ENCODE measurements around the gene ACSM3.
"Not testable (repeated sequence)": the region's sequence is repeated elsewhere in the genome, so short reads cannot be mapped to it uniquely, and the experiment has no call there.

The ACSM3 gene

GRCh38 chr16:20763461-20764232 lies at the start of gene ACSM3:
Gene ACSM3, plus strand, starts transcription at chr16:20764014. Its CDS starts 6,021 bp downstream, at chr16:20770035.
- DNase-seq (ENCODE audit: low read depth in 2 of 2) = peak; percentile 37 to 58

GRCh38 chr16:20717718-20718117 lies 46.1 kb upstream of the ACSM3 start:
- not testable (repeated sequence) for DNase-seq (ENCODE audit: low read depth in 2 of 2)

- no peak for DNase-seq (ENCODE audit: low read depth in 2 of 2)
These were observed 43.6 kb upstream of the ACSM3 start for GRCh38 chr16:20720251-20720650.

GRCh38 chr16:20726661-20727060 lies 37.2 kb upstream of the ACSM3 start:
- DNase-seq (ENCODE audit: low read depth in 2 of 2) = no peak

- no peak for DNase-seq (ENCODE audit: low read depth in 2 of 2)
These were observed 36.6 kb upstream of the ACSM3 start for GRCh38 chr16:20727181-20727580.

GRCh38 chr16:20729141-20729540 lies 34.7 kb upstream of the ACSM3 start:
- DNase-seq (ENCODE audit: low read depth in 2 of 2) = no peak

- no peak for DNase-seq (ENCODE audit: low read depth in 2 of 2)
These were observed 29.8 kb upstream of the ACSM3 start for GRCh38 chr16:20734056-20734455.

GRCh38 chr16:20734782-20735181 lies 29.0 kb upstream of the ACSM3 start:
- DNase-seq (ENCODE audit: low read depth in 2 of 2) = no peak

- no peak for DNase-seq (ENCODE audit: low read depth in 2 of 2)
These were observed 28.3 kb upstream of the ACSM3 start for GRCh38 chr16:20735490-20735889.

GRCh38 chr16:20740007-20740883 lies 23.6 kb upstream of the ACSM3 start:
- DNase-seq (ENCODE audit: low read depth in 2 of 2) = no peak

GRCh38 chr16:20740901-20741521 lies 22.8 kb upstream of the ACSM3 start:
- peak; percentile 75 to 83 for DNase-seq (ENCODE audit: low read depth in 2 of 2)

GRCh38 chr16:20741554-20742285 lies 22.1 kb upstream of the ACSM3 start, which contains the start of gene THUMPD1:
Gene THUMPD1, minus strand, starts transcription at chr16:20741818. Its CDS starts 79 bp downstream, at chr16:20741739.
- DNase-seq (ENCODE audit: low read depth in 2 of 2) = peak; percentile 94 to 99

GRCh38 chr16:20743591-20743990 lies 20.2 kb upstream of the ACSM3 start:
- DNase-seq (ENCODE audit: low read depth in 2 of 2) = no peak

- no peak for DNase-seq (ENCODE audit: low read depth in 2 of 2)
These were observed 18.8 kb upstream of the ACSM3 start for GRCh38 chr16:20744922-20745440.

GRCh38 chr16:20746461-20746860 lies 17.4 kb upstream of the ACSM3 start:
- DNase-seq (ENCODE audit: low read depth in 2 of 2) = no peak

- DNase-seq (ENCODE audit: low read depth in 2 of 2) = no peak
These were observed 16.6 kb upstream of the ACSM3 start for GRCh38 chr16:20747030-20747816.

- DNase-seq (ENCODE audit: low read depth in 2 of 2) = no peak
These were observed 14.3 kb upstream of the ACSM3 start for GRCh38 chr16:20749474-20749873.

GRCh38 chr16:20750558-20750957 lies 13.3 kb upstream of the ACSM3 start:
- DNase-seq (ENCODE audit: low read depth in 2 of 2) = no peak

GRCh38 chr16:20753727-20754126 lies 10.1 kb upstream of the ACSM3 start:
- no peak for DNase-seq (ENCODE audit: low read depth in 2 of 2)

- DNase-seq (ENCODE audit: low read depth in 2 of 2) = no peak
These were observed 8.6 kb upstream of the ACSM3 start for GRCh38 chr16:20755238-20755637.

Measured in stimulated activated CD4-positive, alpha-beta T cell treated with anti-CD3 and anti-CD28 coated beads, Interleukin-15, amount 100 ng/mL, for 48 hours (primary cell).